GM12878 (cell line): ENCODE measurements around the gene CAB39L. TPM values are rescaled to one million over a fixed set of nuclear protein-coding genes. Genes with fewer than 3 reads are reported as not detected.

ENCODE experiments used
- ATAC-seq: fragments of 200-7000 bp; cut with Tn5 transposase; 3 replicates; pipeline ENCODE4 v1.9.1; 2020; ENCODE audit warnings: mild to moderate bottlenecking, moderate library complexity
- BruUV-seq: library from RNA; stranded (reverse); fragments of 400-500 nt; replicated peaks from 2 replicates; lab custom pipeline; 2021; lab: Mats Ljungman, UMichigan
- CTCF ChIA-PET: fragments of 300-600 bp; sonication (Branson Sonifier 250); formaldehyde crosslinking; extraction: SDS; loops from one replicate; lab custom pipeline; 2021; ENCODE audit warnings: inconsistent platforms; lab: Yijun Ruan, JAX
- POLR2A ChIA-PET: fragments of 350-600 bp; formaldehyde crosslinking; extraction: SDS; loops from one replicate; lab custom pipeline; 2021; ENCODE audit warnings: inconsistent platforms; lab: Charles Lee
- RAD21 ChIA-PET: fragments of 300-600 bp; sonication (Branson Sonifier 250); formaldehyde crosslinking; loops from one replicate; lab custom pipeline; 2023; ENCODE audit warnings: antibody characterized with exemption; ENCODE audit not compliant: unreplicated experiment; lab: Charles Lee
- SMC1A ChIA-PET: fragments of 300-600 bp; sonication (Branson Sonifier 250); formaldehyde crosslinking; loops from one replicate; lab custom pipeline; 2023; ENCODE audit not compliant: unreplicated experiment, uncharacterized antibody; lab: Charles Lee
- DNase-seq: peaks from one replicate; pipeline ENCODE4 v3.0.0-alpha.2; 2011; ENCODE audit warnings: low read depth, low spot score
- FAIRE-seq: peaks from 3 replicates; lab custom pipeline; 2011; peaks lifted over from hg19 to GRCh38; lab: Jason Lieb, UNC
- H2AFZ ChIP-seq: 2 replicates; pipeline ENCODE4 v1.6.0; 2011; ENCODE audit warnings: low read depth, low read length, control low read depth; ENCODE audit not compliant: control insufficient read depth
- H3K27ac ChIP-seq: 2 replicates; pipeline ENCODE4 v1.5.1; 2011; ENCODE audit warnings: control low read depth; ENCODE audit not compliant: control insufficient read depth, insufficient read depth
- H3K27me3 ChIP-seq, 2 experiments: replicated peaks in 1 of 2; 2 replicates each; pipeline versions ENCODE4 v1.6.0 to v1.6.1; 2011; ENCODE audit warnings: low read length in 1 of 2; ENCODE audit not compliant: control insufficient read depth in 2 of 2, insufficient read depth in 2 of 2
- H3K36me3 ChIP-seq, 2 experiments: 2 replicates each; pipeline ENCODE4 v1.5.1; 2011; ENCODE audit warnings: low read length in 1 of 2; ENCODE audit not compliant: control insufficient read depth in 2 of 2, insufficient read depth in 2 of 2
- H3K4me1 ChIP-seq: 2 replicates; pipeline ENCODE4 v1.6.1; 2011; ENCODE audit warnings: mild to moderate bottlenecking, low read length, moderate library complexity, mixed read lengths; ENCODE audit not compliant: control insufficient read depth, insufficient read depth
- H3K4me2 ChIP-seq: 2 replicates; pipeline ENCODE4 v1.6.0; 2011; ENCODE audit warnings: control low read depth; ENCODE audit not compliant: control insufficient read depth, insufficient read depth
- H3K4me3 ChIP-seq: fragments of 200-600 bp; sonication (generic); 2 replicates; pipeline ENCODE4 v1.5.1; 2016
- H3K79me2 ChIP-seq: 2 replicates; pipeline ENCODE4 v1.6.0; 2011; ENCODE audit warnings: low read length; ENCODE audit not compliant: control insufficient read depth, insufficient read depth
- H3K9ac ChIP-seq: 2 replicates; pipeline ENCODE4 v1.8.0; 2011; ENCODE audit warnings: low read length, control low read depth, mixed read lengths; ENCODE audit not compliant: control insufficient read depth, insufficient read depth
- H3K9me3 ChIP-seq: replicated peaks from 3 replicates; pipeline ENCODE4 v1.5.1; 2011; ENCODE audit warnings: mild to moderate bottlenecking, low read length; ENCODE audit not compliant: control insufficient read depth, insufficient read depth
- H4K20me1 ChIP-seq: 2 replicates; pipeline ENCODE4 v1.6.0; 2011; ENCODE audit not compliant: control insufficient read depth, insufficient read depth
- CREM ChIP-seq: IDR thresholded peaks from 2 replicates; pipeline ENCODE4 v1.6.1; 2014; ENCODE audit warnings: antibody characterized with exemption, low read depth
- EGR1 ChIP-seq, 2 experiments: IDR thresholded peaks; 1 replicate in 1 of 2; 2 replicates in 1 of 2; pipeline ENCODE4 v1.6.1; 2011 to 2012; ENCODE audit warnings: low read depth in 2 of 2, low read length in 2 of 2, borderline replicate concordance in 1 of 2, mild to moderate bottlenecking in 1 of 2, moderate library complexity in 1 of 2
- IKZF1 ChIP-seq: fragments of 450-650 bp; conservative IDR thresholded peaks from 2 replicates; pipeline ENCODE4 v1.6.1; 2017; ENCODE audit warnings: antibody characterized with exemption, mild to moderate bottlenecking
- SIN3A ChIP-seq: IDR thresholded peaks from 2 replicates; pipeline ENCODE4 v1.6.1; 2012; ENCODE audit warnings: low read depth, low read length, improper control_type of control experiment
- SUZ12 ChIP-seq: fragments of 200-600 bp; sonication (generic); IDR thresholded peaks from one replicate; pipeline ENCODE4 v1.6.1; 2018; ENCODE audit warnings: antibody characterized with exemption, mild to moderate bottlenecking; ENCODE audit not compliant: unreplicated experiment
- WRNIP1 ChIP-seq: IDR thresholded peaks from 2 replicates; pipeline ENCODE4 v1.6.1; 2011; ENCODE audit warnings: low read depth, low read length, improper control_type of control experiment, borderline replicate concordance
- WGBS: methylation state at CpG from one replicate; pipeline ENCODE4 v1.1.6; 2016; ENCODE audit warnings: low lambda C conversion rate; ENCODE audit not compliant: insufficient replicate concordance, insufficient coverage; ENCODE audit errors: missing lambda C conversion rate; 5-methylcytosine and 5-hydroxymethylcytosine counted together
- in situ Hi-C: fragments of 300-500 bp; cut with MboI; formaldehyde crosslinking; loops from 9 replicates; pipeline ENCODE4 v1.14.3; 2018; ENCODE audit warnings: mixed read lengths
- intact Hi-C: fragments of 100-400 bp; cut with micrococcal nuclease; formaldehyde crosslinking; loops from one replicate; pipeline ENCODE4 v1.14.2; 2022; ENCODE audit not compliant: unreplicated experiment
- polyA plus RNA-seq, 11 experiments: library from polyadenylated mRNA; depleted of rRNA in 4 of 11; unstranded in 6 of 11; stranded (reverse) in 5 of 11; fragments of >200 nt; fragmentation: Nextera tagmentation in 4 of 11; fragmentation: Illumina TruSeq in 1 of 11; extraction: Ambion mirVana in 4 of 11; extraction: Trizol in 1 of 11; gene quantifications; 1 replicate in 1 of 11; 2 replicates in 10 of 11; pipeline versions ENCODE4 v1.2.1 to v1.2.3, GENCODE V29; 2011 to 2016; ENCODE audit warnings: inconsistent platforms in 2 of 11, missing spikeins in 2 of 11, low read depth in 1 of 11
- total RNA-seq, 4 experiments: library from RNA; depleted of rRNA in 3 of 4; stranded (reverse); fragments of >200 nt in 3 of 4; fragmentation: Illumina TruSeq in 1 of 4; extraction: Trizol in 1 of 4; gene quantifications; 2 replicates each; pipeline versions ENCODE4 v1.2.1 to v1.2.3, GENCODE V29; 2013 to 2021
- TF ChIP-seq, protein P1 (sequence below): IDR thresholded peaks from 2 replicates; pipeline ENCODE4 v1.6.1; 2012; ENCODE audit warnings: low read depth, low read length, improper control_type of control experiment
- TF ChIP-seq, protein P2 (sequence below): fragments of 450-650 bp; IDR thresholded peaks from 2 replicates; pipeline ENCODE4 v1.6.1; 2017; ENCODE audit warnings: mild to moderate bottlenecking, moderate library complexity
- TF ChIP-seq, protein P3 (sequence below): fragments of 450-650 bp; IDR thresholded peaks from 2 replicates; pipeline ENCODE4 v1.6.1; 2017; ENCODE audit warnings: mild to moderate bottlenecking, moderate library complexity
- TF ChIP-seq, protein P4 (sequence below): fragments of 450-650 bp; formaldehyde crosslinking; IDR thresholded peaks from 2 replicates; pipeline ENCODE4 v1.4.0; 2020; ENCODE audit warnings: mild to moderate bottlenecking, moderate library complexity

The CAB39L gene
- total and polyA plus RNA-seq, 10 of the 15 experiments (the other 5 are each of a cell fraction or from before 2014, with no cell fraction given), result 0.88 to 3.0 (median 1.7) TPM

DNA sequence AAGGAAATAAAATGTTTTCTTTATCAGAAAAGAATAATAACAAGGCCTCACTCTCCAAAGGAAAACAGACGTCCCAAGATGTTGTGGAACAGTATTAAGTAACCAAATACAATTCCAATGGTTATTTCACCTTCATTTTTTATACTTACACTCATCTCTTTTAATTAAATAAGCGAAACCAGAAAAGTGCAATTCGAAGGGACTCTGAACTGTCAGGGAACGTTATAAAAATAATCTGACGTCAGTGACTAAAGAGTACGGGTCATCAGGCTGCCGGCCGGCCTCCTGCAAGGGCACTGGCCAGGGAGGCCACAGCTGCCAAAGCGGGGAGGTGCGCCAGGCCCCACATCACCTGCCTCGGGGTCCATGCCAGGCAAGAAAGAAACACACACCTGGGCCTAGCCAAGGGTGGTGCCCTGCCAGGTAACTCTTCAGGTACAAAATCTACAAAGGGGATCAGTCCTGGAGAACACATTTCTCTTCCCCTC lies 134.9 kb downstream of the CAB39L start:
- no peak for DNase-seq
- H3K27ac ChIP-seq, result no peak overlapping the region
- POLR2A ChIA-PET, result no interaction called here
- SMC1A ChIA-PET, result no interaction called here
- WGBS, result 82% methylated on average over 11 of the region's 11 CpGs
- no peak overlapping the region for H3K4me3 ChIP-seq
- FAIRE-seq, result no peak
- in situ Hi-C loops, result no loop called here
- CTCF ChIA-PET, result interaction anchor here (1.4 to 1.6 kb wide), 2 partner anchors 28 to 129 kb away, joined by 3 read pairs; no protein-coding TSS in a partner anchor
- no TSS peak for BruUV-seq
- TF ChIP-seq, protein P1, sequence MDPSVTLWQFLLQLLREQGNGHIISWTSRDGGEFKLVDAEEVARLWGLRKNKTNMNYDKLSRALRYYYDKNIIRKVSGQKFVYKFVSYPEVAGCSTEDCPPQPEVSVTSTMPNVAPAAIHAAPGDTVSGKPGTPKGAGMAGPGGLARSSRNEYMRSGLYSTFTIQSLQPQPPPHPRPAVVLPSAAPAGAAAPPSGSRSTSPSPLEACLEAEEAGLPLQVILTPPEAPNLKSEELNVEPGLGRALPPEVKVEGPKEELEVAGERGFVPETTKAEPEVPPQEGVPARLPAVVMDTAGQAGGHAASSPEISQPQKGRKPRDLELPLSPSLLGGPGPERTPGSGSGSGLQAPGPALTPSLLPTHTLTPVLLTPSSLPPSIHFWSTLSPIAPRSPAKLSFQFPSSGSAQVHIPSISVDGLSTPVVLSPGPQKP, result no peak
- TF ChIP-seq SUZ12 (no peak), WRNIP1 (no peak), CREM (no peak), SIN3A (no peak), EGR1 (IDR thresholded peaks at IDR 0.05; ENCODE audit: borderline replicate concordance in 1 of 2, low read depth in 2 of 2, low read length in 2 of 2) (no peak), IKZF1 (no peak)
- TF ChIP-seq, protein P2, sequence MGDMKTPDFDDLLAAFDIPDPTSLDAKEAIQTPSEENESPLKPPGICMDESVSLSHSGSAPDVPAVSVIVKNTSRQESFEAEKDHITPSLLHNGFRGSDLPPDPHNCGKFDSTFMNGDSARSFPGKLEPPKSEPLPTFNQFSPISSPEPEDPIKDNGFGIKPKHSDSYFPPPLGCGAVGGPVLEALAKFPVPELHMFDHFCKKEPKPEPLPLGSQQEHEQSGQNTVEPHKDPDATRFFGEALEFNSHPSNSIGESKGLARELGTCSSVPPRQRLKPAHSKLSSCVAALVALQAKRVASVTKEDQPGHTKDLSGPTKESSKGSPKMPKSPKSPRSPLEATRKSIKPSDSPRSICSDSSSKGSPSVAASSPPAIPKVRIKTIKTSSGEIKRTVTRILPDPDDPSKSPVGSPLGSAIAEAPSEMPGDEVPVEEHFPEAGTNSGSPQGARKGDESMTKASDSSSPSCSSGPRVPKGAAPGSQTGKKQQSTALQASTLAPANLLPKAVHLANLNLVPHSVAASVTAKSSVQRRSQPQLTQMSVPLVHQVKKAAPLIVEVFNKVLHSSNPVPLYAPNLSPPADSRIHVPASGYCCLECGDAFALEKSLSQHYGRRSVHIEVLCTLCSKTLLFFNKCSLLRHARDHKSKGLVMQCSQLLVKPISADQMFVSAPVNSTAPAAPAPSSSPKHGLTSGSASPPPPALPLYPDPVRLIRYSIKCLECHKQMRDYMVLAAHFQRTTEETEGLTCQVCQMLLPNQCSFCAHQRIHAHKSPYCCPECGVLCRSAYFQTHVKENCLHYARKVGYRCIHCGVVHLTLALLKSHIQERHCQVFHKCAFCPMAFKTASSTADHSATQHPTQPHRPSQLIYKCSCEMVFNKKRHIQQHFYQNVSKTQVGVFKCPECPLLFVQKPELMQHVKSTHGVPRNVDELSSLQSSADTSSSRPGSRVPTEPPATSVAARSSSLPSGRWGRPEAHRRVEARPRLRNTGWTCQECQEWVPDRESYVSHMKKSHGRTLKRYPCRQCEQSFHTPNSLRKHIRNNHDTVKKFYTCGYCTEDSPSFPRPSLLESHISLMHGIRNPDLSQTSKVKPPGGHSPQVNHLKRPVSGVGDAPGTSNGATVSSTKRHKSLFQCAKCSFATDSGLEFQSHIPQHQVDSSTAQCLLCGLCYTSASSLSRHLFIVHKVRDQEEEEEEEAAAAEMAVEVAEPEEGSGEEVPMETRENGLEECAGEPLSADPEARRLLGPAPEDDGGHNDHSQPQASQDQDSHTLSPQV, result no peak
- TF ChIP-seq, protein P3, sequence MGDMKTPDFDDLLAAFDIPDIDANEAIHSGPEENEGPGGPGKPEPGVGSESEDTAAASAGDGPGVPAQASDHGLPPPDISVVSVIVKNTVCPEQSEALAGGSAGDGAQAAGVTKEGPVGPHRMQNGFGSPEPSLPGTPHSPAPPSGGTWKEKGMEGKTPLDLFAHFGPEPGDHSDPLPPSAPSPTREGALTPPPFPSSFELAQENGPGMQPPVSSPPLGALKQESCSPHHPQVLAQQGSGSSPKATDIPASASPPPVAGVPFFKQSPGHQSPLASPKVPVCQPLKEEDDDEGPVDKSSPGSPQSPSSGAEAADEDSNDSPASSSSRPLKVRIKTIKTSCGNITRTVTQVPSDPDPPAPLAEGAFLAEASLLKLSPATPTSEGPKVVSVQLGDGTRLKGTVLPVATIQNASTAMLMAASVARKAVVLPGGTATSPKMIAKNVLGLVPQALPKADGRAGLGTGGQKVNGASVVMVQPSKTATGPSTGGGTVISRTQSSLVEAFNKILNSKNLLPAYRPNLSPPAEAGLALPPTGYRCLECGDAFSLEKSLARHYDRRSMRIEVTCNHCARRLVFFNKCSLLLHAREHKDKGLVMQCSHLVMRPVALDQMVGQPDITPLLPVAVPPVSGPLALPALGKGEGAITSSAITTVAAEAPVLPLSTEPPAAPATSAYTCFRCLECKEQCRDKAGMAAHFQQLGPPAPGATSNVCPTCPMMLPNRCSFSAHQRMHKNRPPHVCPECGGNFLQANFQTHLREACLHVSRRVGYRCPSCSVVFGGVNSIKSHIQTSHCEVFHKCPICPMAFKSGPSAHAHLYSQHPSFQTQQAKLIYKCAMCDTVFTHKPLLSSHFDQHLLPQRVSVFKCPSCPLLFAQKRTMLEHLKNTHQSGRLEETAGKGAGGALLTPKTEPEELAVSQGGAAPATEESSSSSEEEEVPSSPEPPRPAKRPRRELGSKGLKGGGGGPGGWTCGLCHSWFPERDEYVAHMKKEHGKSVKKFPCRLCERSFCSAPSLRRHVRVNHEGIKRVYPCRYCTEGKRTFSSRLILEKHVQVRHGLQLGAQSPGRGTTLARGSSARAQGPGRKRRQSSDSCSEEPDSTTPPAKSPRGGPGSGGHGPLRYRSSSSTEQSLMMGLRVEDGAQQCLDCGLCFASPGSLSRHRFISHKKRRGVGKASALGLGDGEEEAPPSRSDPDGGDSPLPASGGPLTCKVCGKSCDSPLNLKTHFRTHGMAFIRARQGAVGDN, result no peak
- TF ChIP-seq, protein P4, sequence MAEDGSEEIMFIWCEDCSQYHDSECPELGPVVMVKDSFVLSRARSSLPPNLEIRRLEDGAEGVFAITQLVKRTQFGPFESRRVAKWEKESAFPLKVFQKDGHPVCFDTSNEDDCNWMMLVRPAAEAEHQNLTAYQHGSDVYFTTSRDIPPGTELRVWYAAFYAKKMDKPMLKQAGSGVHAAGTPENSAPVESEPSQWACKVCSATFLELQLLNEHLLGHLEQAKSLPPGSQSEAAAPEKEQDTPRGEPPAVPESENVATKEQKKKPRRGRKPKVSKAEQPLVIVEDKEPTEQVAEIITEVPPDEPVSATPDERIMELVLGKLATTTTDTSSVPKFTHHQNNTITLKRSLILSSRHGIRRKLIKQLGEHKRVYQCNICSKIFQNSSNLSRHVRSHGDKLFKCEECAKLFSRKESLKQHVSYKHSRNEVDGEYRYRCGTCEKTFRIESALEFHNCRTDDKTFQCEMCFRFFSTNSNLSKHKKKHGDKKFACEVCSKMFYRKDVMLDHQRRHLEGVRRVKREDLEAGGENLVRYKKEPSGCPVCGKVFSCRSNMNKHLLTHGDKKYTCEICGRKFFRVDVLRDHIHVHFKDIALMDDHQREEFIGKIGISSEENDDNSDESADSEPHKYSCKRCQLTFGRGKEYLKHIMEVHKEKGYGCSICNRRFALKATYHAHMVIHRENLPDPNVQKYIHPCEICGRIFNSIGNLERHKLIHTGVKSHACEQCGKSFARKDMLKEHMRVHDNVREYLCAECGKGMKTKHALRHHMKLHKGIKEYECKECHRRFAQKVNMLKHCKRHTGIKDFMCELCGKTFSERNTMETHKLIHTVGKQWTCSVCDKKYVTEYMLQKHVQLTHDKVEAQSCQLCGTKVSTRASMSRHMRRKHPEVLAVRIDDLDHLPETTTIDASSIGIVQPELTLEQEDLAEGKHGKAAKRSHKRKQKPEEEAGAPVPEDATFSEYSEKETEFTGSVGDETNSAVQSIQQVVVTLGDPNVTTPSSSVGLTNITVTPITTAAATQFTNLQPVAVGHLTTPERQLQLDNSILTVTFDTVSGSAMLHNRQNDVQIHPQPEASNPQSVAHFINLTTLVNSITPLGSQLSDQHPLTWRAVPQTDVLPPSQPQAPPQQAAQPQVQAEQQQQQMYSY (CRISPR knock-in tag), result no peak
- TF ChIP-seq, all 136 proteins: peak for 0
- H4K20me1 ChIP-seq, result no peaks in the 10 kb centered on the region
- H3K9ac ChIP-seq, result no peak overlapping the region
- H2AFZ ChIP-seq, result no peak overlapping the region
- no peak overlapping the region for H3K4me2 ChIP-seq
- no peaks in the 10 kb centered on the region for H3K36me3 ChIP-seq
- no peaks in the 10 kb centered on the region for H3K27me3 ChIP-seq
- ATAC-seq, result no peak
- no peaks in the 10 kb centered on the region for H3K9me3 ChIP-seq
- RAD21 ChIA-PET, result no interaction called here
- intact Hi-C loops, result loop anchor here (10.0 kb wide), 1 partner anchor 186 kb away; the partner anchor contains the start of gene PHF11
- no peaks in the 10 kb centered on the region for H3K4me1 ChIP-seq
- no peaks in the 10 kb centered on the region for H3K79me2 ChIP-seq
